GM12878 (cell line): Measurements from ENCODE around the gene SKIC8. TPM values are rescaled to one million over a fixed set of nuclear protein-coding genes. Genes with fewer than 3 reads are reported as not detected.

ENCODE experiments used
- ATAC-seq: fragments of 200-7000 bp; cut with Tn5 transposase; 3 replicates; pipeline ENCODE4 v1.9.1; 2020; ENCODE audit warnings: mild to moderate bottlenecking, moderate library complexity
- BruUV-seq: library from RNA; stranded (reverse); fragments of 400-500 nt; replicated peaks from 2 replicates; lab custom pipeline; 2021; lab: Mats Ljungman, UMichigan
- CTCF ChIA-PET: fragments of 300-600 bp; sonication (Branson Sonifier 250); formaldehyde crosslinking; extraction: SDS; loops from one replicate; lab custom pipeline; 2021; ENCODE audit warnings: inconsistent platforms; lab: Yijun Ruan, JAX
- POLR2A ChIA-PET: fragments of 350-600 bp; formaldehyde crosslinking; extraction: SDS; loops from one replicate; lab custom pipeline; 2021; ENCODE audit warnings: inconsistent platforms; lab: Charles Lee
- RAD21 ChIA-PET: fragments of 300-600 bp; sonication (Branson Sonifier 250); formaldehyde crosslinking; loops from one replicate; lab custom pipeline; 2023; ENCODE audit warnings: antibody characterized with exemption; ENCODE audit not compliant: unreplicated experiment; lab: Charles Lee
- SMC1A ChIA-PET: fragments of 300-600 bp; sonication (Branson Sonifier 250); formaldehyde crosslinking; loops from one replicate; lab custom pipeline; 2023; ENCODE audit not compliant: unreplicated experiment, uncharacterized antibody; lab: Charles Lee
- DNase-seq: peaks from one replicate; pipeline ENCODE4 v3.0.0-alpha.2; 2011; ENCODE audit warnings: low read depth, low spot score
- FAIRE-seq: peaks from 3 replicates; lab custom pipeline; 2011; peaks lifted over from hg19 to GRCh38; lab: Jason Lieb, UNC
- H2AFZ ChIP-seq: 2 replicates; pipeline ENCODE4 v1.6.0; 2011; ENCODE audit warnings: low read depth, low read length, control low read depth; ENCODE audit not compliant: control insufficient read depth
- H3K27ac ChIP-seq: 2 replicates; pipeline ENCODE4 v1.5.1; 2011; ENCODE audit warnings: control low read depth; ENCODE audit not compliant: control insufficient read depth, insufficient read depth
- H3K27me3 ChIP-seq, 2 experiments: replicated peaks in 1 of 2; 2 replicates each; pipeline versions ENCODE4 v1.6.0 to v1.6.1; 2011; ENCODE audit warnings: low read length in 1 of 2; ENCODE audit not compliant: control insufficient read depth in 2 of 2, insufficient read depth in 2 of 2
- H3K36me3 ChIP-seq, 2 experiments: 2 replicates each; pipeline ENCODE4 v1.5.1; 2011; ENCODE audit warnings: low read length in 1 of 2; ENCODE audit not compliant: control insufficient read depth in 2 of 2, insufficient read depth in 2 of 2
- H3K4me1 ChIP-seq: 2 replicates; pipeline ENCODE4 v1.6.1; 2011; ENCODE audit warnings: mild to moderate bottlenecking, low read length, moderate library complexity, mixed read lengths; ENCODE audit not compliant: control insufficient read depth, insufficient read depth
- H3K4me2 ChIP-seq: 2 replicates; pipeline ENCODE4 v1.6.0; 2011; ENCODE audit warnings: control low read depth; ENCODE audit not compliant: control insufficient read depth, insufficient read depth
- H3K4me3 ChIP-seq: fragments of 200-600 bp; sonication (generic); 2 replicates; pipeline ENCODE4 v1.5.1; 2016
- H3K79me2 ChIP-seq: 2 replicates; pipeline ENCODE4 v1.6.0; 2011; ENCODE audit warnings: low read length; ENCODE audit not compliant: control insufficient read depth, insufficient read depth
- H3K9ac ChIP-seq: 2 replicates; pipeline ENCODE4 v1.8.0; 2011; ENCODE audit warnings: low read length, control low read depth, mixed read lengths; ENCODE audit not compliant: control insufficient read depth, insufficient read depth
- H3K9me3 ChIP-seq: replicated peaks from 3 replicates; pipeline ENCODE4 v1.5.1; 2011; ENCODE audit warnings: mild to moderate bottlenecking, low read length; ENCODE audit not compliant: control insufficient read depth, insufficient read depth
- H4K20me1 ChIP-seq: 2 replicates; pipeline ENCODE4 v1.6.0; 2011; ENCODE audit not compliant: control insufficient read depth, insufficient read depth
- CREM ChIP-seq: IDR thresholded peaks from 2 replicates; pipeline ENCODE4 v1.6.1; 2014; ENCODE audit warnings: antibody characterized with exemption, low read depth
- TCF7 ChIP-seq: IDR thresholded peaks from 2 replicates; pipeline ENCODE4 v1.6.1; 2014; ENCODE audit warnings: antibody characterized with exemption, borderline replicate concordance
- YY1 ChIP-seq: IDR thresholded peaks from 2 replicates; pipeline ENCODE4 v1.6.1; 2011; ENCODE audit warnings: low read depth, mild to moderate bottlenecking, low read length
- ZNF24 ChIP-seq: fragments of 450-650 bp; IDR thresholded peaks from 2 replicates; pipeline ENCODE4 v1.6.1; 2017; ENCODE audit warnings: antibody characterized with exemption, mild to moderate bottlenecking
- WGBS: methylation state at CpG from one replicate; pipeline ENCODE4 v1.1.6; 2016; ENCODE audit warnings: low lambda C conversion rate; ENCODE audit not compliant: insufficient replicate concordance, insufficient coverage; ENCODE audit errors: missing lambda C conversion rate; 5-methylcytosine and 5-hydroxymethylcytosine counted together
- in situ Hi-C: fragments of 300-500 bp; cut with MboI; formaldehyde crosslinking; loops from 9 replicates; pipeline ENCODE4 v1.14.3; 2018; ENCODE audit warnings: mixed read lengths
- intact Hi-C: fragments of 100-400 bp; cut with micrococcal nuclease; formaldehyde crosslinking; loops from one replicate; pipeline ENCODE4 v1.14.2; 2022; ENCODE audit not compliant: unreplicated experiment
- polyA plus RNA-seq, 11 experiments: library from polyadenylated mRNA; depleted of rRNA in 4 of 11; unstranded in 6 of 11; stranded (reverse) in 5 of 11; fragments of >200 nt; fragmentation: Nextera tagmentation in 4 of 11; fragmentation: Illumina TruSeq in 1 of 11; extraction: Ambion mirVana in 4 of 11; extraction: Trizol in 1 of 11; gene quantifications; 1 replicate in 1 of 11; 2 replicates in 10 of 11; pipeline versions ENCODE4 v1.2.1 to v1.2.3, GENCODE V29; 2011 to 2016; ENCODE audit warnings: inconsistent platforms in 2 of 11, missing spikeins in 2 of 11, low read depth in 1 of 11
- total RNA-seq, 4 experiments: library from RNA; depleted of rRNA in 3 of 4; stranded (reverse); fragments of >200 nt in 3 of 4; fragmentation: Illumina TruSeq in 1 of 4; extraction: Trizol in 1 of 4; gene quantifications; 2 replicates each; pipeline versions ENCODE4 v1.2.1 to v1.2.3, GENCODE V29; 2013 to 2021
- TF ChIP-seq, protein P1 (sequence below), 3 experiments: IDR thresholded peaks in 2 of 3; conservative IDR thresholded peaks in 1 of 3; 2 replicates each; pipeline ENCODE4 v1.5.1; 2011; ENCODE audit warnings: low read depth in 3 of 3, low read length in 3 of 3, mild to moderate bottlenecking in 3 of 3, control low read depth in 2 of 3, moderate library complexity in 2 of 3, inconsistent platforms in 1 of 3, mixed read lengths in 1 of 3; ENCODE audit not compliant: control insufficient read depth in 2 of 3, insufficient read depth in 1 of 3; ENCODE audit errors: extremely low read depth in 1 of 3

The SKIC8 gene
- total and polyA plus RNA-seq, 10 of the 15 experiments (the other 5 are each of a cell fraction or from before 2014, with no cell fraction given): 57.0 to 288 (median 128) TPM

DNA sequence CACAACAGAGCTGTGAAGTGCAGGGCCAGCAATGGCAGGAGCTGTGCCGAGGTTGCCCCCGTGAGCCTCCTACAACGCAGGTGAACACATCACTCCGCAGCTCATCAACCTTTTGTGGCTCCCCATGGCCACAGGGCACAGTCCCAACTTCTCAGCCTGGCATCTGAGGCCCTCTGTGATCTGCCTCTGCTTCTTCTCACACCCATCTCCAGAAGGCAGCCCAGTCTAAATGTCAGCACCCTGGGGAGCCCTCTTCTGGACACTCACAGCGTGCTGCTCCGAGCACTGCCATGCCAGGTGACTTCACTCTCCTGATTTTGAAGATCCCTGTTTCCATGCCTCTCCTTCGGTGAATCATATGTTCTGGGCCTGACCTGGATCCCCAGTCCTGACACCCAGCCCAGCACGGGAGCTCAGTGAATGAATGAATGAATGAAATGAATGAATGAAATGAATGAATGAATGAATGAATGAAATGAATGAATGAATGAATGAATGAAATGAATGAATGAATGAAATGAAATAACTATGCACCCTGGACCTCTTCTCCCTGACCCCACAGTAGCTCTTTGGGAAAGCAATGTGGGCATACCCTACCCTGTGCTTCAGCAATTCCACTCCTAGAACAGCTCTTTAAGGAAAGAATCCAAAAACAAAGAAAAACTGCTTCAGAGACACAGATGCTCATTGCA is 17.9 kb upstream of the SKIC8 start:
- Histone ChIP-seq H3K27me3 (no peaks in the 10 kb centered on the region), H2AFZ (no peak overlapping the region), H3K36me3 (no peaks in the 10 kb centered on the region), H3K27ac (no peak overlapping the region), H3K4me3 (no peak overlapping the region), H3K4me1 (no peaks in the 10 kb centered on the region; the same call in 1 of the 2 replicates), H3K9ac (no peak overlapping the region), H4K20me1 (no peaks in the 10 kb centered on the region), H3K79me2 (no peaks in the 10 kb centered on the region), H3K9me3 (no peaks in the 10 kb centered on the region), H3K4me2 (no peak overlapping the region)
- intact Hi-C loops (no loop called here), in situ Hi-C loops (loop anchor here (10.0 kb wide), 1 partner anchor 98 kb away; no protein-coding TSS in a partner anchor)
- TF ChIP-seq TCF7 (no peak), ZNF24 (peak; percentile 99), YY1 (0 out of 2 replicates have a peak, but pooled peaks have one; percentile 12), CREM (no peak)
- TF ChIP-seq, protein P1, sequence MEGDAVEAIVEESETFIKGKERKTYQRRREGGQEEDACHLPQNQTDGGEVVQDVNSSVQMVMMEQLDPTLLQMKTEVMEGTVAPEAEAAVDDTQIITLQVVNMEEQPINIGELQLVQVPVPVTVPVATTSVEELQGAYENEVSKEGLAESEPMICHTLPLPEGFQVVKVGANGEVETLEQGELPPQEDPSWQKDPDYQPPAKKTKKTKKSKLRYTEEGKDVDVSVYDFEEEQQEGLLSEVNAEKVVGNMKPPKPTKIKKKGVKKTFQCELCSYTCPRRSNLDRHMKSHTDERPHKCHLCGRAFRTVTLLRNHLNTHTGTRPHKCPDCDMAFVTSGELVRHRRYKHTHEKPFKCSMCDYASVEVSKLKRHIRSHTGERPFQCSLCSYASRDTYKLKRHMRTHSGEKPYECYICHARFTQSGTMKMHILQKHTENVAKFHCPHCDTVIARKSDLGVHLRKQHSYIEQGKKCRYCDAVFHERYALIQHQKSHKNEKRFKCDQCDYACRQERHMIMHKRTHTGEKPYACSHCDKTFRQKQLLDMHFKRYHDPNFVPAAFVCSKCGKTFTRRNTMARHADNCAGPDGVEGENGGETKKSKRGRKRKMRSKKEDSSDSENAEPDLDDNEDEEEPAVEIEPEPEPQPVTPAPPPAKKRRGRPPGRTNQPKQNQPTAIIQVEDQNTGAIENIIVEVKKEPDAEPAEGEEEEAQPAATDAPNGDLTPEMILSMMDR (IDR thresholded peaks at IDR 0.05 in 2 of 3, conservative IDR thresholded peaks at IDR 0.05 in 1 of 3; ENCODE audit: control insufficient read depth in 2 of 3, extremely low read depth in 1 of 3, insufficient read depth in 1 of 3, low read depth in 3 of 3, low read length in 3 of 3): 0 out of 6 replicates have a peak, but pooled peaks of 1 of the 3 experiments have one; percentile 8
- CTCF ChIA-PET: interaction anchor here (0.6 to 2.3 kb wide), 8 partner anchors 8 to 121 kb away, joined by 3 to 14 read pairs (median 4); partner anchors contain the start of genes IREB2 and SKIC8
- no TSS peak for BruUV-seq
- RAD21 ChIA-PET: interaction anchor here (0.6 to 2.2 kb wide), 3 partner anchors 12 to 105 kb away, joined by 3 to 8 read pairs (median 7); no protein-coding TSS in a partner anchor
- POLR2A ChIA-PET: no interaction called here
- ATAC-seq (peak; percentile 21; the same call in 1 of the 3 replicates), DNase-seq (no peak), FAIRE-seq (no peak)
- SMC1A ChIA-PET: interaction anchor here (1.0 to 3.5 kb wide), 4 partner anchors 16 to 105 kb away, joined by 3 to 10 read pairs (median 4); no protein-coding TSS in a partner anchor
- WGBS: 86% methylated on average over 8 of the region's 8 CpGs
